Measurements from ENCODE around the gene IGFBP5.

- TF ChIP-seq CBX3 (IDR thresholded peaks at IDR 0.05; ENCODE audit: borderline replicate concordance in 1 of 2, low read length in 2 of 2), result no peak
- no peak for TF ChIP-seq ZNF512 (tag; IDR thresholded peaks at IDR 0.05)
- no peak for TF ChIP-seq JUN (IDR thresholded peaks at IDR 0.05; ENCODE audit: borderline replicate concordance, low read depth, low read length)
- no peak for TF ChIP-seq JUN (CRISPR knock-in tag; IDR thresholded peaks at IDR 0.05; ENCODE audit: borderline replicate concordance)
- no peak for TF ChIP-seq CEBPB (tag; IDR thresholded peaks at IDR 0.05)
- TF ChIP-seq EP300 (IDR thresholded peaks at IDR 0.05; ENCODE audit: low read length), result no peak
- TF ChIP-seq HNRNPK (IDR thresholded peaks at IDR 0.05; ENCODE audit: low read depth, low read length, poor library complexity, severe bottlenecking), result no peak
- TF ChIP-seq GATA2 (CRISPR knock-in tag; IDR thresholded peaks at IDR 0.05), result no peak
- TF ChIP-seq FOXM1 (IDR thresholded peaks at IDR 0.05; ENCODE audit: low read depth), result no peak
- TF ChIP-seq FOXM1 (CRISPR knock-in tag; IDR thresholded peaks at IDR 0.05; ENCODE audit: low read depth), result no peak
- TF ChIP-seq MTF1 (CRISPR knock-in tag; IDR thresholded peaks at IDR 0.05; ENCODE audit: borderline replicate concordance), result no peak
These were observed 7.4 kb upstream of the IGFBP5 start for GRCh38 chr2:216702756-216703155.

All from K562 (cell line).